GM19397 (cell line): ENCODE data around the gene ELP6.
"Not testable (repeated sequence)": the region's sequence is repeated elsewhere in the genome, so short reads cannot be mapped to it uniquely, and the experiment has no call there.

Experiments used
- ATAC-seq: cut with Tn5 transposase; IDR thresholded peaks from one replicate; pipeline ENCODE4 v1.9.1; 2021; ENCODE audit warnings: mild to moderate bottlenecking, moderate library complexity; ENCODE audit not compliant: unreplicated experiment

The ELP6 gene

DNA sequence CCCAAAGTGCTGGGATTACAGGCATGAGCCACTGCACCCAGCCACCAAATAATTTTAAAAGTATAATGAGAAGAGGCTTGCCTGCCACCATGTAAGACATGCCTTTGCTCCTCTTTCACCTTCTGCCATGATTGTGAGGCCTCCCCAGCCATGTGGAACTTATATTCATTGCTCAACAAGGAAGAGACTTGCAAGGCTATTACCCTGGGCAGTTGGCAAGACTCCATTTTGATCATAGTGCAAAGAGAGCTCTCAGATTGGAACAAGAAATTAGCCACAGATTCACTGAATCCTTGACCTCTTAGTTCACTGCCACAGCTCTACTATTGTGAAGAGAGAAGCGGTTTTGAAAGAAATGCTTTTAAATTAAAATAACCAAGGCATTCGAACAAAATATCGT is 43.9 kb downstream of the ELP6 start:
- ATAC-seq, result no peak

DNA sequence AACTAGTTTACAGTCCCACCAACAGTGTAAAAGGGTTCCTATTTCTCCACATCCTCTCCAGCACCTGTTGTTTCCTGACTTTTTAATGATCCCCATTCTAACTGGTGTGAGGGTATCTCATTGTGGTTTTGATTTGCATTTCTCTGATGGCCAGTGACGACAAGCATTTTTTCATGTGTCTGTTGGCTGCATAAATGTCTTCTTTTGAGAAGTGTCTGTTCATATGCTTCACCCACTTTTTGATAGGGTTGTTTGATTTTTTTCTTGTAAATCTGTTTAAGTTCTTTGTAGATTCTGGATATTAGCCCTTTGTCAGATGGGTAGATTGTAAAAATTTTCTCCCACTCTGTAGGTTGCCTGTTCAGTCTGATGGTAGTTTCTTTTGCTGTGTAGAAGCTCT is 45.2 kb downstream of the ELP6 start:
- ATAC-seq, result not testable (repeated sequence)

DNA sequence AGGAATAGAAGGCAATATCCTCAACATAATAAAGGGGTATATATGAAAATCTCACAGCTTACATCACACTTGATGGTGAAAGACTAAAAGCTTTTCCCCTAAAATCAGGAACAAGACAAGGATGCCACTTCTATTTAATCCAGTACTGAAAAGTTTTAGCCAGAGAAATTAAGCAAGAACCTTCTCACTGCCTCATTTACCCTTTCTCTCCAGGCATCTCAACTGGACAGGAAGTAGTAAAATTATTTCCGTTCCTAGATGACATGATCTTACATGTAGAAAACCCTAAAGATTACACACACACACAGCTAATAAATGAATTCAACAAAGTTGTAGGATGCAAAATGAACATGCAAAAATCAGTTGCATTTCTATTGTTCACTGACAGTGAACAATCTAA is 48.9 kb downstream of the ELP6 start:
- ATAC-seq, result no peak

DNA sequence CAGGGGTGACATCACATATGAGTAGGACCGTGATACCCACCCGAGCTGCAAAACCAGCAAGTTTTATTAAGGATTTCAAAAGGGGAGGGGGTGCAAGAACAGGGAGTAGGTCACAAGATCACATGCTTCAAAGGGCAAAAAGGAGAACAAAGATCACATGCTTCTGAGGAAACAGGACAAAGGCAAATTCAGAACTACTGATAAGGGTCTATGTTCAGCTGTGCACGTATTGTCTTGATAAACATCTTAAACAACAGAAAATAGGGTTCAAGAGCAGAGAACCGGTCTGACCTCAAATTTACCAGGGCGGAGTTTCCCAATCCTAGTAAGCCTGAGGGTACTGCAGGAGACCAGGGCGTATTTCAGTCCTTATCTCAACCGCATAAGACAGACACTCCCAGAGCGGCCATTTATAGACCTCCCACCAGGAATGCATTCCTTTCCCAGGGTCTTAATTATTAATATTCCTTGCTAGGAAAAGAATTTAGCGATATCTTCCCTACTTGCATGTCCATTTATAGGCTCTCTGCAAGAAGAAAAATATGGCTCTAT is 53.9 kb downstream of the ELP6 start:
- not testable (repeated sequence) for ATAC-seq

DNA sequence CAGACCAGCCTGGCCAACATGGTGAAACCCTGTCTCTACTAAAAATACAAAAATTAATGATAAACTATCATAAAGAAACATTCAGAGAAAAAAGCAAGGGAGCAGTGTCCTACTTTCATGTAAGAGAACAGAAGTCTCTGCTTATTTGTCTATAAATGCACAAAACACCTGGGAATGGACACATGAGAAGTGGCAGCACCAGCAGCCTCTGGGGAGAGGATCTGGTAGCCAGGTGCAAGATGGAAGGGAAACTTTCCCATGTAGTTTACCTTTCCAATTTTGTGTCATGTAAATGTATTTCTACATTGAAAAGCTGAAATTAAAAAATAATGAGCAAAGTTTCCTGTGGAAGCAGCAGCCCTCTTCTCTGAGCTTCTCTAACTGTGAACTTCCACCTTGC is 56.5 kb downstream of the ELP6 start:
- no peak for ATAC-seq

DNA sequence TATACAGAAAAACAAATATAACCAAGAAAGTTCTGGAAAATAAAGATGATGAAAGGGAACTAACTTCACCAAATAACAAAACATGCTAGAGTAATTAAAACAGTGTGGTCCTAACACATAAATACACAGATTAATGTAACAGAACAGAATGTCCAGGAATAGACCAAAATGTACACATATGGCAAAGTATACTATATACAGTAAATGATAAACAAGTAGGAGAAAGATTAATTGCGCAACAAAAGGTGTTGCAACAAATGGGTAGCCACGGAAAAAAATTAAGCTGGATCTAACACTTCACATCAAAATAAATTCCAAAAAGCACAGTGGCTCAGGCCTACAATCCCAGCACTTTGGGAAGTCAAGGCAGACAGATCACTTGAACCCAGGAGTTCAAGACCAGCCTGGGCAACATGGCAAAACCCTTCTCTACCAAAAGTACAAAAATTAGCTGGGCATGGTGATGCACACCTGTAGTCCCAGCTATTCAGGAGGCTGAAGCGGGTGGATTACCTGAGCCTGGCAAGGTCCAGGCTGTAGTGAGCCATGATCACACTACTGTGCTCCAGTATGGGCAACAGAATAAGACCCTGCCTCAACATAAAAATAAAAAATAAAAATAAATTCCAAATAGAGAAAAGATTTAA is 57.6 kb downstream of the ELP6 start:
- ATAC-seq, result no peak

DNA sequence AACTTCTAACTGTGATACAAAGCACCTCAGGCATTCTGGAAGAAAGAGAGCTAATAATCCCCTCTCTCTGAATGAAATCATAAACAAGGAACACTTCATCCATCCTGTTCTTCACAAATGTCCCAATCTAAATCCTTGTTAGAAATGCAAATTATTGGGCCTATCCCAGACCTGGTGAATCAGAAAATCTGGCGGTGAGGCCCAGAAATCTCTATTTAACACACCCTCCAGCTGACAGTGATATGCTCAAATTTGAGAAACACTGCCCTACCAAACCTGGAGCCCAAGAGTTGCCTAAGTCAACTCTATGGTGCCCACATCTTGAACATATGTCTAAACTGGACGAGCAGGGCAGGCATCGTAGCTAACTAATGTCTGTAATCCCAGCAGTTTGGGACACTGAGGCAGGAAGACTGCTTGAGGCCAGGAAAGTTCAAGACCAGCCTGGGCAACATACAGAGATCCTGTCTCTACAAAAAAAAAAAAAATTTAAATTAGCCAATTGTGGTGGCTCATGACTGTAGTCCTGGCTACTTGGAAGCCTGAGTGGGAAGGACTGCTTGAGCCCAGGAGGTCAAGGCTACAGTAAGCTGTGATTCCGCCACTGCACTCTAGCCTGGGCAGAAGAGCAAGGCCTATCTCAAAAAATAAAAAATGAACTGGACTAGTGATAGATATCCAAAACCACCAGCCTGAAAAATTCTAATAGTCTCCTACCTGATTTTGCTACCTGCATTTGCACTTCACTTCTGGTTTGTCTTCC is 60.9 kb downstream of the ELP6 start:
- no peak for ATAC-seq
